ENCODE results near the gene MTMR12.
A peak's percentile ranks its signal among the peaks of the same experiment; 100 is the strongest.
"Not testable (repeated sequence)": the region's sequence is repeated elsewhere in the genome, so short reads cannot be mapped to it uniquely, and the experiment has no call there.

Gene MTMR12

DNA sequence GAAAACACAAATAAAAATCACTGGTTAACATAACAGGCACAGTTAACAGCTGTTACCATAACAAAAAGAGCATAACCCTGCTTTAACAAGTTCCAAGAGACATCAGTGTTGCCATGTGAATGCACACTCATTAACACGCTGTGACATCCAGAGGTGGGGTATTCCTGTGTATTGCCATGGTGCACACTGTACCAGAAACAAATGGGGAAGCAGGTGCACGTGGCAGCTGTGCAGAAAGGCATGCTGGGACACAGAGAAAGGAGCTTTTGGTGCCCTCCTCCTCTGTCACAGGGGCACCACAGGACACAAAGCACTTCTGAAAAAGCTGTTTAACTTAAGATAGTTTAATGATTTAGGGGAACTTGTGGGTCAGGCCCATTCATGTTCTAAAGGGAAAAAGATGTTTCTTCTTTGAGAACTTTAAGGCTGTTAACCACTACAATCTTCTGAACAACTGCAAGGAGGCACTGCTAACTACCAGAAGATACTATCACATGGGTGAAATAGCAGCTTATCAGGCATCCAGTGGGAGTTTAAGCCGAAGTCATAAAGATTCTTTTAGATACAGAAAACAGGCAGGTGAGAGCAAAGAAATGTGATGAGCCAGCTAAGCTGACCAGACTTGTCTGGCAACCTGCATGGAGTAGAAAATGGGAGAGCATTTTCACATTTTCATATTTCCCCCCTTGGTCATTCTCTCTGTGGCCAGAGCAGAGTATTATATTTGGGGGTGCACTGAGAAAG, 82.2 kb downstream of the MTMR12 start:
- no peak for DNase-seq

DNA sequence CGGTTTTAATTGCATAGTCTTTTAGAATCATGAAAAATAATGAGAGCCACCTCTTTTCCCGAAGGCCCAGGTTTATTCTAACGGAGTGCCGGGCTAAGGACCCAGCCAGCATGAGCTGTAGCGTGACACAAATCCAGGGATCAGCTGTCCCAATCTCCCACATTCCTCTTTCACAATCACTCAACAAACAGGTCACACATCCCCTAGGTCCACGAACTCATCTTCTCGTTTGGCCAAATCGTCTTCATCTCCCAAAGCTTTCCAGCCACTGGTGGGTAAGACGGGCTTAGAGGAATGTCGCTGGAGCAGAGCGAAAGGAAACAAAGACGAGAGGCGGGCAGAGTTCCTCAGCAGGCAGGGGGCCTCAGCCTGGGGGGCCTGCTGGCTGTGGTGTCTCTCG, 83.2 kb downstream of the MTMR12 start:
- no peak for DNase-seq

DNA sequence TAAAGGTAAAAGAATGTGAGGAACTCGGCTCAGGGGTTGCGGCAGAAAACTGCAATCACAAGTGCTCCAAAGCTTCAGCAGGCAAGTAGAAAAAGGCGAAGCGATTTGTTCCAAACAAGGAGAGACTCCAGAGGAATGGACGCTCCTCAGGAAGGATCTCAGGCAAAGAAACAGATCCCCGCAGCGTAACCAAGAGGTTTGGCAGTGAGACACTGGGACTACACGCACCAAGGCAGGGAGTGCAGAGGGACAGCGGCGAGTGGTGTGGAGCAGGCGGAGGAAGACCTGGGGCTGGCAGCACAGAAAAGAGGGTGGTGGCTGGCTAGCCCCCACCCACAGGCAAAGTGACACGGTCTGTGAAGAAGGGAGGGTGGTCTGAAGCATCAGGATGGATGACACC, 83.9 kb downstream of the MTMR12 start:
- no peak for DNase-seq

DNA sequence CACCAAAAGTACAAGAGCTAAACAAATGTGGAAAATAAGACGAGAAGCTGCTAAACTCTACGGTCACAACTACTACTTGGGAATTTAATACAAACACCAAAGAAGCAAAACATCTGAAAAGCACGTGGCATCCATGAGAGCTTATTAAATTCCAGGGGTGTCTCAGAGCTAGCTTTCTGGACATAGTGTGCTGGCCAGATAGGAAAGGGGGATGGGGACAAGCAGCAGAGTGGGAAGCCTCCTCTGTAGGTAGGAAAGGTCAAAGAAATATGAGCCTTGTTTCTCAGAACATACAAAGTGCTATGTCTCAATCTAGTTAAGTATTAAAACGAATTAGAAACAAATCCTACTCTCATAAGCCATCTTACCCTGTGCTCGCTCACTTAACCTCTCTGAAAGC, 87.3 kb downstream of the MTMR12 start:
- DNase-seq, result no peak

DNA sequence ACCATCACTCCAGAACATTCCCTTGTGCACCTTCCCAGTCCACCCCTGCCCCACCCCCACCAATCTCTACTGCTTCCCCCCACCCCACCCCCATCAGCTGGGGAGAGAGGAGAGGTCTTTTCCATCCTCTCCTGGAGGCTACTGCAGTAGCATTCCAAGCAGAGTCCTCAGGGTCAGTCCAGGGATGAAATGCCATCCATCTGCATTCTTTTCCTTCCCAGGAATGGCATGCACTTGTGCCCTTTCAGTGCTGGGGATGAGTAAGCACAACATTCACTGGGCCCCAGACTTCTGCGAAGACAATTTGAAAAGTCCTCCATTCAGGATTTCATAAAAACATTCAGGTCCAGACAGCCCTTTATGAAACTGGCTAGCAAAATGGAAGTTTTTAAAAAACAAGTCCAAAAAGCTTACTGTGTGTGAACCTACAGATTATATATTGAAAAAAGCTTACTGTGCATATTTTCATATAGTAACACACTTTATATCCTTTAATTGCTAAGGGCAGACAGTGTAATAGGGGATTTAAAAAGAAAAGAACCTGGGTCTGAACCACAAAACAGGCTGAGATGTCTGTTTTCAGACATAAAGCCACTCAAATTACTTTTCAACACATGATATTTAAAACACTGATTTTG, 88.6 kb downstream of the MTMR12 start:
- no peak for DNase-seq

DNA sequence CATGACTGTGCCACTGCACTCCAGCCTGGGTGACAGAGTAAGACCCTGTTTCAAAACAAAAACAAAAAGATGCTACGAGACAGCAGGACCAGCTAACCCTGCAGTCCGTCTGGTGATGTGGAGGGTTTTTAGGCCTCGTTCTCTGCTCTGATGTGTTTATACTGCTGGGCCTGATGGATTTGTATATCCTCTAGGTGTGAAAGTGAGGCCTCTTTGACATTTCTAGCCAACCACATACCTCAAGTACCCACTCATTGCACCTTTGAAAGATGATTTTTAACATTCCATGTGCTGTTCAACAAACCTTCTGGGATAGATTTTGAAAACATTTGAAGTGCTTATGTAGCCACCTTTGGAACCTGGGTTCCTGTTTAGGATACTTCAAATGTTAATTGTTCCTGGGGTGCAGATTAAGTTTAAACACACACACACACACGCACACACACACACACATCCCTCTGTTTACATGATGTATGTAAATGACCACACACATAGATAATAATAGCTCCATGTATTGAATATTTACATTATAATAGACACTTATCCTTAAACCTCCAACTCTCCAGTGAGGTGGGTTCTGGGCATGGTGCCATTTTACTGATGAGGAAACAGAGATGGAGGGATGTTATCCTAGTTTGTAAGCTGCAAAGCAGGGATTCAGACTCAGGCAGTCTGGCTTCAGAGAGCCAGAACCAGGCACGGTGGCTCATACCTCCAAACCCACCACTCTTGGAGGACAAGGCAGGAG, 89.8 kb downstream of the MTMR12 start:
- DNase-seq, result no peak

DNA sequence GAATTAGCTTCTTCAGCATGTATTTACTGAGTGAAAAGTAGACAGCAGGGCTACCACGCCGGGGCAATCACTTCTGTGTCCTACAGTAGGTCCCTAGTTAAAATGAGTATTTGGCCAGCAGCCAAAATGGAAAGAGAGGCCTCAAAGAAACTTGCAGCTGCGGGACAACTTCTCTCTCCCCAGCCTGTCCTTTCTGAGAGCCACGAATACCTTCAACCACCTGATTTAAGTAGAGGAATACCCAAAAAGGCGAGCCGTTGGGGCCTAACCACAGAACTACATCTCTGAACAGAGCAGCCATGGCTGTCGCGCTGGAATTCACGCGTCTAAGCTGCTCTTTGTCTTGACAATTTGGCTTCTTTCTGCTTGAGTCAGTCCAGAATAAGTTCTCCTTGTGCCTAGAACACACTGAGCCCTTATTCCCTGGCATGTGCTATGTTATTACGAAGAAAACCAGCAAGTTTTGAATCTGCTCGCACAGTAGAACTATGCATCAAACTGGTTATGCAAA, 94.8 kb downstream of the MTMR12 start:
- no peak for DNase-seq

DNA sequence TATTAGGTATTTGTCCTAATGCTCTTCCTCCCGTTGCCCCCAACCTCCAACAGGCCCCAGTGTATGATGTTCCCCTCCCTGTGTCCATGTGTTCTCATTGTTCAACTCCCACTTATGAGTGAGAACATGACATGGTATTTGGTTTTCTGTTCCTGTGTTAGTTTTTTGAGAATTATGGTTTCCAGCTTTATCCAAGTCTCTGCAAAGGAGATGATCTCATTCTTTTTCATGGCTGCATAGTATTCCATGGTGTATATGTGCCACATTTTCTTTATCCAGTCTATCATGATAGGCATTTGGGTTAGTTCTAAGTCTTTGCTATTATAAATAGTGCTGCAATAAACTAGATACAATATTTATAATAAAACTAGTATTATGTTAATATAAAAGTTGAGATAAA, 98.4 kb downstream of the MTMR12 start:
- DNase-seq, result not testable (repeated sequence)

DNA sequence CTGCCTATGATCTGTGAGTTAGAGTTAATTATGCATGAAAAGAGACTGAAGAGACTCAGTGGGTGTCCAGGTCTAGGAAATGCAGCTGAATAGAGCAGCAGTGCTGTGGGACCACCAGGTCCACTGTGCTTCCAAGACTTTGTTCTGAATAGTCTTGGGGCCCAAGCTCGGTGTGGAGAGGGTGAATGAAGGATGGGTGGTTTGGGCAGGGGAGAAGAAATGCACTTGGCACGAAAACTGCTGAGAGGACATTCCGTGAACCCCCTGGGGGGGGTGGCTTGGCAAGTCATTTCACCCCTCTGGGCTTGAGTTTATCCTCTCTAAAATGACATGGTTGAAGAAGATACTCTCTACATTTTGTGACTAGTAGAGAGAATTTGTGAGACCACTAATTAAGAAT, 102.6 kb downstream of the MTMR12 start:
- no peak for DNase-seq

DNA sequence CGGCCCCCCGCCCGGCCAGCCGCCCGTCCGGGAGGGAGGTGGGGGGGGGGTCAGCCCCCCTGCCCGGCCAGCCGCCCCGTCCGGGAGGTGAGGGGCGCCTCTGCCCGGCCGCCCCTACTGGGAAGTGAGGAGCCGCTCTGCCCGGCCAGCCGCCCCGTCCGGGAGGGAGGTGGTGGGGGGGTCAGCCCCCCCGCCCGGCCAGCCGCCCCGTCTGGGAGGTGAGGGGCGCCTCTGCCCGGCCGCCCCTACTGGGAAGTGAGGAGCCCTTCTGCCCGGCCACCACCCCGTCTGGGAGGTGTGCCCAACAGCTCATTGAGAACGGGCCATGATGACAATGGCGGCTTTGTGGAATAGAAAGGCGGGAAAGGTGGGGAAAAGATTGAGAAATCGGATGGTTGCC, 103.9 kb downstream of the MTMR12 start:
- not testable (repeated sequence) for DNase-seq

DNA sequence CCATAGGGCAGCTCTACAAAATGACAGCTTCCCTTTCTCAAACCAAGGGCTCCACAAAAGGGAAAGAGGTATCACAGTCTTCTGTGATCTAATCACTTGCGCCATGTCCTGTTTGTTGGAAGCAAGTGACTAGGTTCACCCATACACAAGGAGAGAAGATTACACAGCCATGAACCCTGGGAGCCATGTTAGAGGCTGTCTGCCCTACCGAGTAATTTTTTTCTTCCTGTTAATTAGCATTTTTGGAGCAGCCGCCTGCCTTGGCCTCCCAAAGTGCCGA, 105.4 kb downstream of the MTMR12 start:
- DNase-seq, result no peak

DNA sequence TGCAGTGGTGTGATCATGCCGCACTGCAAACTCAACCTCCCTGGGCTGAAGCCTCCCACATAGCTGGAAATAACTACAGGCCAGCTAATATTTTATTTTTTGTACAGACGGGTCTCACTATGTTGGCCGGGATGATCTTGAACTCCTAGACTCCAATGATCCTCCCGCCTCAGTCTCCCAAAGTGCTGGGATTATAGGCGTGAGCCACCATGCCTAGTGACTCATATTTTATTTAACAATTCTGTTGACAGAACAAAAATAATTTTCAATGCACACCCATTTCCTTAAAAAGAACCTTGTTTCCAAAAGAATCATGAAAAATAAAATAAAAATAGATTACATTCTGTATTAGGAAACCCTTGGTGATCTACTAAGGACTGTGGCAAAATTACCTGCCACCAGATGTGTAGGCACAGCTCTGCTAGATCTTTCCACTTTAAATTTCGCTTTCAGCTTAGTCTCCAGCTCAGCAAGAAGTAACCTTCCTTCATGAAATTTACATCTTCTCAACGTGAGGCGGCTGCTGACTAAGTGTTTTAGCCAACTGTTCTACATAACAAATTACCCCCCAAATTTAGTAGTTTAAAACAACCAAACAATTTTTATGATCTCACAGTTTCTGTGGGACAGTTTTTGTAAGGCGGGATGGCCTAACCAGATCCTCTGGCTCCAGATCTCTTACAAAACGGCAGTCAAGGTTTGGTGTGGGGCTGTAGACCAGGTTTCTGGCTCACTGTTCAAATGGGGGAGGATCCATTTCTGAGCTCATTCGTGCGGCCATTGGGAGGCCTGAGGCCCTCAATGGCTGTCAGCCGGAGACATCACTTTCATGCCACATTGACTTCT, 106.0 kb downstream of the MTMR12 start:
- no peak for DNase-seq

DNA sequence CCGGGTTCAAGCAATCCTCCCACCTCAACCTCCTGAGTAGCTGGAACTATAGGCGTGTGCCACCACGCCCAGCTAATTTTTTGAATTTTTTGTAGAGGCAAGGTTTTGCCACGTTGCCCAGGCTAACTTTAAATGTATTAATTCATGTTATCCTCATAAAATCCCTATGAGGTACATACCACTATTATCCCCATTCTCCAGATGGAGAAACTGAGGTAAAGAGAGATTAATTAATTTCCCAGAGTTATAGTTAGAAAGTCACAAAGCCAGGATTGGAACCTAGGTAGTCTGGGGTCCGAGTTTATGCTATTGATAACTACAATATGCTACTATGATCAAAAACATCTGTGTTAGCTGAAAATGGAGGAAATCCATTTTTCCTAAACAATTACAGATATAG, 106.7 kb downstream of the MTMR12 start:
- DNase-seq, result no peak

DNA sequence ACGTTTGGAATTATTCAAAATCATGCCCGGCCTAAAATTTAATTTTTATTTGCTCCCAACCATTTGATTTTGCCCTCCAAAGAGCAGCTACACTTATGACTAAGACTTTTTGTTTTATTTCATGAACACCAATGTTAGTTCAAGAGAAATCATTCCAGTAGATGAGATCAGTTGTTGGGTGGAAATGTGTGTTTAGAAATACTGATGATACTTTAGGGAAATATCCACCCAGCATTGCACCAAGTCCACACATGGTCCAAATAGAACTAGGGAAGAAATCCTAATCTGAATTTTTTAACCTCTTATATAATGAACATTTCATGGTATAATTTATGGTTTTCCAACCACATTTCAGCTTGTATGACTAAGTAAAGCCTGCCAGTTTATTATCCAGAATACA, 110.3 kb downstream of the MTMR12 start:
- no peak for DNase-seq

DNA sequence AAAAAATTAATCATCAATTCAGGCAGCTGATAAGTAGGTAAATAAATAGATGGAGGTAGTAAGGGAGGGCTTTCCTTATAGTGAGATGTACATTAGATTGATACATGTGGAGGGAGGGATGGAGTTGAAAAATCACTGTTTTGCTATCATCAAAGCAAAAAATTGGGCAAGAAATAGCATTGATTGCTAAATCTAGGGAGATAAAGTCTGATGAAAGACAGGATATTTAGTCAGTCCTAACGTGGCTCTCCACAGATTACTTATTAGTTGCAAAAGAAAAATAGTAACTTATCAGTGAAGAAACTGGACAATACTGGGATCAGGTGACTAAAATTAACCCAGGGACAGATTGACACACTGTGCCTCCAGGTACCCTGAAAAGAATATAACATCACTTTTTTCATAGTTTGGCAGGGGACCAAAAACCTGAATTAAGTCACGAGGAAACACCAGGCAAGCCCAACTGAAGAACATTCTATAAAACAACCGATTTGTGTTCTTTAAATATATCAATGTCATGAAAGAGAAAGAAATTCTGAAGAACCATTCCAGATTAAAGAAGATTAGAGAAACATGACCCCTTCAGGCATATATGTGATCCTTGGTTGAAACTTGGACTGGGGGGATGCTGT, 111.5 kb downstream of the MTMR12 start:
- no peak for DNase-seq

DNA sequence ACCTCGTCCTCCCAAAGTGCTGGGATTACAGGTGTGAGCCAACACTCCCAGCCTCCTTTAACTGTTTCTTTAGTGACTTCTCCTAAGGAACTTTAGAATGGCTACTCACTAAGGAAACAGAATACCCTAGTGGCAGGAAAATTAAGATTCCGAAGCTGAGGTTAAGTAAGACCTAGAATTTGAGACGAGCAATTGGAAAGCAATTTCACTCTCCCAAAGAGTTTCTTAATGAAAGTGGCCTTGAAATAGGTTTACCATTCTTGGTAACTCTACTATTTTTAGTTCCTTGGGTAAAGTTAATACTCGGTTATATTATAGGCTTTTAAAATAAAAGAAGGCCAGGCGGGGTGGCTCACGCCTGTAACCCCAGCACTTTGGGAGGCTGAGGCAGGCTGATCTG, 115.7 kb downstream of the MTMR12 start:
- DNase-seq, result no peak

DNA sequence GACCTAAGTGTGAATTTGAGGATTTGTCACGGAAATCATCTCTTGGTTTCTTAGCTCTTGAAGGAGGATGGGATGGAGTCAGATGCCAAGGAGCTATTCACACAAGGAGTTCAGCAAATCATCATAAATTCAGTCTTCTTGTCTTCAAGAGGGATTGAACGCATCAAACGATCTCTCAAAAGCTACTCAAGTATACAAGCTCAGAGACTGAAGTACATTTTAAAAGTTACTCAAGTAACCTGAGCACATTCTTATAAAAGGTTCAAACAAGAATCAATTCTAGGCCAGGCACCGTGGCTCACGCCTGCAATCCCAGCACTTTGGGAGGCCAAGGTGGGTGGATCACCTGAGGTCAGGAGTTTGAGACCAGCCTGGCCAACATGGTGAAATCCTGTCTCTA, 117.5 kb downstream of the MTMR12 start:
- DNase-seq, result no peak

DNA sequence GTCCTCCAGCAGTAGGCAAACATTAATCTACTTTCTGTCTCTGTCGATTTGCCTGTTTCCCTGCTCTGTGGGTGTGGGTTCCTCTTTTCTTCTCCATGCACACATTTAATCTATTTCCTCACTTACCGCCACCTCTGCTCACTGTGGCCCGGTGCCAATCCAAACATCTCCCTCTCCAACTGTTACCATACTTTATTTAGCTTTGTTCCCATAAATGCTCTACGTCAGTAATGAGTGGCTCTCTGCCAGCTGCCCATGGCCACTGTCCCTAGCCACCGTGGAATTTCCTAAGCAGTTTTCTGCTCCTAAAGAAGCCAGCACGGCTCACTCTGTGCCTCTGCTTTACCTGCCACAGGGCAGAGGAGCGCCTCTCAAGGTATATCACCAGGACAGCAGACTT, 119.1 kb downstream of the MTMR12 start:
- DNase-seq, result peak; percentile 97

DNA sequence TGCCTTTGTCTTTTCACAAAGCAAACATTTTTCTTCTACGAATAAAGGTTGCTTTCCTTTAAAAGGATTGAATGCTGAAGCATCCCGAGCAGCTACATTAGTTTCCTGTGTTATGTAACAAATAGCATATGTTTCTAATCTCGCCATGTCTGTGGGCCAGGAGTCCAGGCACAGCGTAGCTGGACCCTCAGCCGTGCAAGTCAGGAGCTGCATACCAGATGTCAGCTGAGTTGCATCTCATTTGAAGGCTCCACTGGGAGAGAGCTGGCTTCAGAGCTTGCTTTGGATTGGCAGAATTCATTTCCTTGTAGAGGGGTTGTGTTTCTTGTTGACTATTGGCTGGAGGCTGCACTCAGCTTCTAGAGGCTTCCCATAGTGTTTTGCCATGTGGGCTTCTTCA, 122.6 kb downstream of the MTMR12 start:
- no peak for DNase-seq

DNA sequence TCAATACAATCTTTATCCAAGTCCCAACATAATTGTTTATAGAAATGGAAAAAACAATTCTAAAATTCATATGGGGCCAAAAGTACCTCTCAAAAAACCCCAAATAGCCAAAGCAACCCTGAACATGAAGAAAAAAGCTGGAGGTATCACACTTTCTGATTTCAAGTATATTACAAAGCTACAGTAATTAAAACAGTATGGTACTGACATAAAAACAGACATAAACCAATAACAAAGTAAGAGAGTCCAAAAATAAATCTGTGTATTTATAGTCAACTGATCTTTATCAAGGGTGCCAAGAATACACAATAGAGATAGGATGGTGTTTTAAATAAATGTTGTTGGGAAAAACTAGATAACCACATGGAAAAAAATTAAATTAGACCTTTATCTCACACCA, 125.1 kb downstream of the MTMR12 start:
- DNase-seq, result no peak

DNA sequence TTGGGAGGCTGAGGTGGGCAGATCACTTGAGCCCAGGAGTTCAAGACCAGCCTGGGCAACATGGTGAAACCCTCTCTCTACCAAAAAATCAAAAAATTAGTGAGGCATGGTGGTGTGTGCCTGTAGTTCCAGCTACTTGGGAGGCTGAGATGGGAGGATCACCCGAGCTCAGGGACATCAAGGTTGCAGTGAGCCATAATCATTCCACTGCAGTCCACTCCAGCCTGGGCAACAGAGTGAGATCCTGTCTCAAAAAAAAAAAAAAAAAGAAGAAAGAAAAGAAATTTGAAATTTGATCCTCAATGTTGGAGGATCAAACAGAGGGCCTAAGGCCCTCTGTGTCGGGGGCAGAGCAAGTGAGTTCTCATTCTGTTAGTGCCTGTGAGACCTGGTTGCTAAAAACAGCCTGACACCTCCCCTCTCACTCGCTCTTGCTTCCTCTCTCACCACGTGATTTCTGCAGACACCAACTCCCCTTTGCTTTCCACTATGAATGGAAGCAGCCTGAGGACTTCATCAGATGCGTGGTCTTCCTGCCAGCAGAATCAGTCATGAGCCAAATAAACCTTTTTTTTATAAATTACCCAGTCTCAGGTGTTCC, 130.2 kb downstream of the MTMR12 start:
- DNase-seq, result no peak

Measured in NCI-H774 (cell line).